Body of pancreas (tissue), 4 donors: ENCODE results near the gene NEDD4. TPM values are rescaled to one million over a fixed set of nuclear protein-coding genes. Genes with fewer than 3 reads are reported as not detected.

Experiments used
- ATAC-seq: fragments of 150-250 bp; one replicate; pipeline ENCODE4 v1.9.1; 2016
- DNase-seq, 4 donors: peaks; one replicate each; pipeline ENCODE4 v3.0.0-alpha.2; 2019
- H3K27ac ChIP-seq, 4 donors: fragments of 200-600 bp; sonication (generic); 1 replicate in 3 of 4; 2 replicates in 1 of 4; pipeline versions ENCODE4 v1.5.1 to v1.6.1; 2016 to 2019; ENCODE audit warnings: mild to moderate bottlenecking in 1 of 4, mixed read lengths in 1 of 4, moderate library complexity in 1 of 4
- H3K27me3 ChIP-seq, 2 donors: fragments of 200-600 bp; sonication (generic); one replicate each; pipeline ENCODE4 v1.6.0; 2016; ENCODE audit warnings: mild to moderate bottlenecking in 1 of 2
- H3K36me3 ChIP-seq, 2 donors: fragments of 200-600 bp; sonication (generic); replicated peaks in 1 of 2; 2 replicates each; pipeline ENCODE4 v1.5.1; 2016; ENCODE audit warnings: low read depth in 2 of 2; ENCODE audit not compliant: insufficient read depth in 1 of 2
- H3K4me1 ChIP-seq: fragments of 200-600 bp; sonication (generic); one replicate; pipeline ENCODE4 v1.6.0; 2016
- H3K4me3 ChIP-seq, 2 donors: fragments of 200-600 bp; sonication (generic); 1 replicate in 1 of 2; 2 replicates in 1 of 2; pipeline ENCODE4 v1.5.1; 2016 to 2019
- H3K9me3 ChIP-seq, 3 donors: fragments of 200-600 bp; sonication (generic); 1 replicate in 2 of 3; 2 replicates in 1 of 3; pipeline ENCODE4 v1.5.1; 2016
- POLR2A ChIP-seq, 3 donors: fragments of 450-650 bp; IDR thresholded peaks; one replicate each; pipeline ENCODE4 v1.6.1; 2016; ENCODE audit warnings: antibody characterized with exemption in 3 of 3, mild to moderate bottlenecking in 2 of 3
- WGBS, 2 donors: methylation state at CpG; one replicate each; pipeline ENCODE4 v1.1.5; 2017; 5-methylcytosine and 5-hydroxymethylcytosine counted together
- intact Hi-C: fragments of 100-400 bp; cut with DNase I; formaldehyde crosslinking; loops from one replicate; pipeline ENCODE4 v1.15.1; 2023
- total RNA-seq, 2 donors: library from RNA; depleted of rRNA; stranded (reverse); fragments of >200 nt; gene quantifications; one replicate each; pipeline ENCODE4 v1.1.0, GENCODE V29; 2016
- TF ChIP-seq, protein P1 (sequence below), 7 experiments: fragments of 450-650 bp in 4 of 7; fragments of 200-600 bp in 3 of 7; sonication (generic) in 3 of 7; IDR thresholded peaks; one replicate each; pipeline ENCODE4 v1.5.1; 2016 to 2019; ENCODE audit warnings: antibody characterized with exemption in 7 of 7

The NEDD4 gene
- total RNA-seq, 2 donors from 2014 or later: 3.0 to 8.0 TPM

DNA sequence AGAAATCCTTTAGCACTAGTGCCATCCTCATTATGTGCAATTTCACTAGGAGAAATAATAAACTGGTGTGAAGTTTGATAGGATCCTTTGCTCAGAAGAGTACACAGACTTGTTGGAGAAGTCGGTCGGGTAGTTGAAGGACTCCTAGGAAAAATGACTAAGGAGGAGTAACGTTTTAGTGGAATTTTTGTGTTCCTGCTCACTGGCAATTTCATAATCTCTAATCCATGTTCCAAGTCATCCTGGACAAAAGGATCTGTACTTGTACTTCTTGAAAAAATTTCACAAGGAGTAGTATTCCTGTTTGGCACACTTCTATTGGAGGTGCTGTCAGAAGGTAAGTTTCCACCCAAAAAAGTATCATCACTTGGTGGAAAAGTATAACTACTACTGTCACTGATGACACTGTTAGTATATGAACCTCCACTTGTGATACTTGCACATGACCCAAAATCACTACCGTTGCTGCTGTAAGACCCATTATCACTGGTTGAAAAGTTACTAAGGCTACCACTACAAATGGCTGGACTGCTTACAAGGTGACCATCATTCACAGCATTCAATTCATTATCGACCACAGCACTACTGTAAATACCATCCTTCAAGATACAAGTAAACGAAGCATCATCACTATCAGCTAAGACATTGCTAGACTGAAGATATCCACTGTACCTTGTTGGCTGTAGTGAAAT is 77.4 kb downstream of the NEDD4 start:
- Histone ChIP-seq H3K4me1 (no peaks in the 10 kb centered on the region), H3K27me3 (no peaks in the 10 kb centered on the region), H3K27ac (no peak overlapping the region), H3K9me3 (no peaks in the 10 kb centered on the region), H3K4me3 (no peak overlapping the region), H3K36me3 (no peaks in the 10 kb centered on the region)
- 79 to 83% methylated on average over 6 of the region's 6 CpGs for WGBS, 2 donors
- intact Hi-C loops: no loop called here
- ATAC-seq (no peak), DNase-seq (no peak)
- TF ChIP-seq, protein P1, sequence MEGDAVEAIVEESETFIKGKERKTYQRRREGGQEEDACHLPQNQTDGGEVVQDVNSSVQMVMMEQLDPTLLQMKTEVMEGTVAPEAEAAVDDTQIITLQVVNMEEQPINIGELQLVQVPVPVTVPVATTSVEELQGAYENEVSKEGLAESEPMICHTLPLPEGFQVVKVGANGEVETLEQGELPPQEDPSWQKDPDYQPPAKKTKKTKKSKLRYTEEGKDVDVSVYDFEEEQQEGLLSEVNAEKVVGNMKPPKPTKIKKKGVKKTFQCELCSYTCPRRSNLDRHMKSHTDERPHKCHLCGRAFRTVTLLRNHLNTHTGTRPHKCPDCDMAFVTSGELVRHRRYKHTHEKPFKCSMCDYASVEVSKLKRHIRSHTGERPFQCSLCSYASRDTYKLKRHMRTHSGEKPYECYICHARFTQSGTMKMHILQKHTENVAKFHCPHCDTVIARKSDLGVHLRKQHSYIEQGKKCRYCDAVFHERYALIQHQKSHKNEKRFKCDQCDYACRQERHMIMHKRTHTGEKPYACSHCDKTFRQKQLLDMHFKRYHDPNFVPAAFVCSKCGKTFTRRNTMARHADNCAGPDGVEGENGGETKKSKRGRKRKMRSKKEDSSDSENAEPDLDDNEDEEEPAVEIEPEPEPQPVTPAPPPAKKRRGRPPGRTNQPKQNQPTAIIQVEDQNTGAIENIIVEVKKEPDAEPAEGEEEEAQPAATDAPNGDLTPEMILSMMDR (IDR thresholded peaks at IDR 0.05): no peak
- TF ChIP-seq POLR2A (IDR thresholded peaks at IDR 0.05): no peak

DNA sequence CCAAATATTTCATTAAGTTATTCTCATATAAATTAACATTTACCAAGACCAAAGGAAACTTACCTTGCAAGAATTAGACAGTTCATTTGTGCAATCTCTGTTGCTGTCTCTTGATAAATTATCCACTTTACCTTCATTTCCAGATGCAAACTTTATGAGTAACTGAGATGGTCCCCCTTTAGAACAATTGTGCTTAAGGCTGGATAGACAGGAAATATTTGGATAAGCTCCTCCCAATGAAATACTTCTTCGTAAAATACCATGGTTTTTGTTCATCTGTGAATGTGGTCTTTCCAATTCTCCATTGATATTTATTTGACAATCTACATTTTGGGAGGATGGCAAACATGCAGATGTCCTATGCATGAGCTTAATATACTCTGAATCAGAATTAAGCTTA is 78.2 kb downstream of the NEDD4 start:
- H3K27me3 ChIP-seq: no peaks in the 10 kb centered on the region
- 84 to 92% methylated on average over 1 of the region's 1 CpG for WGBS, 2 donors
- no peak overlapping the region for H3K4me3 ChIP-seq
- H3K4me1 ChIP-seq: no peaks in the 10 kb centered on the region
- no peaks in the 10 kb centered on the region for H3K36me3 ChIP-seq
- TF ChIP-seq, protein P1 (IDR thresholded peaks at IDR 0.05): no peak
- no peak for TF ChIP-seq POLR2A (IDR thresholded peaks at IDR 0.05)
- ATAC-seq: no peak
- H3K9me3 ChIP-seq: no peaks in the 10 kb centered on the region
- H3K27ac ChIP-seq: no peak overlapping the region
- intact Hi-C loops: no loop called here
- DNase-seq: no peak

DNA sequence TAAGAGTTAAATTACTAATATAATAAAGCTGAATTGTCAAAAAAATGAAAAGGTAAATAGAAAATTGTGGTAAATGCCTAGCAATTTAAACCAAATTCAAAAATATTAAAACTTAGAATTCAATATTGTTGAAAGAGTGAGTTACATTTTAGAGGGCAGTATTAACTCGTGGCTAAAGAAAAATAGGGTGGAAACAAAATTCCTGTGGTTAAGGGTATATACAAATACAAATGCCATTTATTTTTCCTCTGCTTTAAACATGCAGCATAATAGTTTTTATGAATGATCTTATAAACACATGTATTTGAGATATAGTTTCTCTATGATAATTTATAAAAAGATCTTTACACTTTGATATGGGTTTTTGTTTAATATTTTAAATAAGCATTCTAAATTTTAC is 79.0 kb downstream of the NEDD4 start:
- Histone ChIP-seq H3K4me1 (no peaks in the 10 kb centered on the region), H3K27ac (no peak overlapping the region), H3K9me3 (no peaks in the 10 kb centered on the region), H3K36me3 (no peaks in the 10 kb centered on the region), H3K27me3 (no peaks in the 10 kb centered on the region), H3K4me3 (no peak overlapping the region)
- ATAC-seq (no peak), DNase-seq (no peak)
- 78 to 79% methylated on average over 1 of the region's 1 CpG for WGBS, 2 donors
- intact Hi-C loops: no loop called here
- TF ChIP-seq POLR2A (IDR thresholded peaks at IDR 0.05): no peak
- TF ChIP-seq, protein P1 (IDR thresholded peaks at IDR 0.05): no peak

DNA sequence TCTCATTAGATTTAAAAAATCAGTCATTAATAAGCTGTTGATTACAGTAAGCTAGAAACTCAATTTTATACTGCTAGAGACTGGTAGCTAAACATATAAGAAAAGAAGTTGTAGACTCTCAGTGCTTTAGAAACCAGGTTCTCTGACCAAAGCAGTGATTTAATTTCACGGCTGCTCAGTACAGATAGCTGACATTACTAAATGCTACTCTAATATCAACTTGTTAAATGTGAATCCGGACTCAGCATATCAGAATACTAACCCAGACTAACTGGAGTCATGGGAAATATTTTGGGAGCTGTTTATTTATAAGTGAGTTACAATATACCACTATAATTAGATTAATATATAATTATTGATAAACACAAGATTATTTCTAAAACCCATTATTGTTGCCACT is 80.4 kb downstream of the NEDD4 start:
- Histone ChIP-seq H3K4me1 (no peaks in the 10 kb centered on the region), H3K27ac (no peak overlapping the region), H3K9me3 (no peaks in the 10 kb centered on the region), H3K4me3 (no peak overlapping the region), H3K36me3 (no peaks in the 10 kb centered on the region), H3K27me3 (no peaks in the 10 kb centered on the region)
- ATAC-seq (no peak), DNase-seq (no peak)
- intact Hi-C loops: no loop called here
- TF ChIP-seq, protein P1 (IDR thresholded peaks at IDR 0.05): no peak
- TF ChIP-seq POLR2A (IDR thresholded peaks at IDR 0.05): no peak
- WGBS, 2 donors: 96 to 98% methylated on average over 2 of the region's 2 CpGs
